Measurements from ENCODE around the gene CYSTM1.

Gene CYSTM1

DNA sequence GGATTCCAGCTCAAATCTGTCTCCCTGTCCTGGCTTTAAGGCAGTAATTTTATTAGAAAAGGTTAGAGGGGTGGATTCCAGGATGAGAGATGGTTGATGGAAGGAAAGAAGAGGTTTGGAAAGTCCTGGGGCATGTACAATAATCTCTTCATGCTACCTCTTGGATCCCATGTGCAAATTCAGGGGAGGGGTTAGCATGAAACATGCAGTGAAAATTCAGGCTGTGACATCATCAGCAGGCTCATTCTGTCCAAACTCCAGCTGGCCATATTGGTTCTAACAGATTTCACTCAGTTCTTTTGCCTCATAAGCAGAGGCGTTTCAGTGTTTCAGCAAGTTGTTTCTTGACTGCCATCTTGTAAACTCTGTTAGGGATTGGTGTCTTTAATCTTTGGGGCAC is 55.4 kb downstream of the CYSTM1 start:
- TF ChIP-seq, protein P1, sequence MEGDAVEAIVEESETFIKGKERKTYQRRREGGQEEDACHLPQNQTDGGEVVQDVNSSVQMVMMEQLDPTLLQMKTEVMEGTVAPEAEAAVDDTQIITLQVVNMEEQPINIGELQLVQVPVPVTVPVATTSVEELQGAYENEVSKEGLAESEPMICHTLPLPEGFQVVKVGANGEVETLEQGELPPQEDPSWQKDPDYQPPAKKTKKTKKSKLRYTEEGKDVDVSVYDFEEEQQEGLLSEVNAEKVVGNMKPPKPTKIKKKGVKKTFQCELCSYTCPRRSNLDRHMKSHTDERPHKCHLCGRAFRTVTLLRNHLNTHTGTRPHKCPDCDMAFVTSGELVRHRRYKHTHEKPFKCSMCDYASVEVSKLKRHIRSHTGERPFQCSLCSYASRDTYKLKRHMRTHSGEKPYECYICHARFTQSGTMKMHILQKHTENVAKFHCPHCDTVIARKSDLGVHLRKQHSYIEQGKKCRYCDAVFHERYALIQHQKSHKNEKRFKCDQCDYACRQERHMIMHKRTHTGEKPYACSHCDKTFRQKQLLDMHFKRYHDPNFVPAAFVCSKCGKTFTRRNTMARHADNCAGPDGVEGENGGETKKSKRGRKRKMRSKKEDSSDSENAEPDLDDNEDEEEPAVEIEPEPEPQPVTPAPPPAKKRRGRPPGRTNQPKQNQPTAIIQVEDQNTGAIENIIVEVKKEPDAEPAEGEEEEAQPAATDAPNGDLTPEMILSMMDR (IDR thresholded peaks at IDR 0.05; ENCODE audit: low read length) = no peak
- no peak for TF ChIP-seq EZH2 (IDR thresholded peaks at IDR 0.05; ENCODE audit: borderline replicate concordance, low read length)
- Histone ChIP-seq H4K20me1 (ENCODE audit: insufficient read depth, low read length) (no peaks in the 10 kb centered on the region), H2AFZ (ENCODE audit: low read length) (no peak overlapping the region), H3K9me3 (ENCODE audit: low read length) (no peaks in the 10 kb centered on the region), H3K36me3 (ENCODE audit: insufficient read depth, low read length) (no peaks in the 10 kb centered on the region; the same call in 1 of the 2 replicates), H3K79me2 (ENCODE audit: insufficient read depth, low read length) (no peaks in the 10 kb centered on the region), H3F3A (ENCODE audit: insufficient read depth, low read length) (no peaks in the 10 kb centered on the region), H3K27me3 (ENCODE audit: insufficient read depth, low read length) (no peaks in the 10 kb centered on the region), H3K4me2 (ENCODE audit: low read length) (no peak overlapping the region), H3K27ac (ENCODE audit: low read depth, low read length, poor library complexity, severe bottlenecking) (no peak overlapping the region), H3K4me1 (ENCODE audit: insufficient read depth, low read length, severe bottlenecking) (no peaks in the 10 kb centered on the region), H3K9me2 (ENCODE audit: low read depth, low read length) (no peaks in the 10 kb centered on the region), H3K9ac (ENCODE audit: low read length) (no peak overlapping the region), H3K4me3 (ENCODE audit: low read depth, low read length, poor library complexity, severe bottlenecking) (no peak overlapping the region)

DNA sequence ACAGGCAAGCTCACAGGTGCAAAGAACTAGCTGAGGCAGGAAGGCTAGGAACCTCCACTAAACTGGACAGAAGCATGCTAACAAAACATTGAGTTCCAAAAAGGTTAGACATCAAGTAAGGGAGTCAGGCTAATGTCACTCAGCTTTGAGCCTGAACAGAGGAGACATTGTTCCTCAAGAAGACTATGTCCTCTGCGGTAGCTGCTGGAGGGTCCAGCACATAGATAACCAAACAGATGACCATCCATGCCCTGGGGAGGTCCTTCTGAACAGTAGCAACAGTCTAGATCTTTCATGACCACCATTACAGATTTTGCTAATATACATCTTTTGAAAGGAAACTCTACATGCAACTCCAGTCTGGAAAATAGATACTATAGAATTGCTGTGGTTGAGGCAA is 57.7 kb downstream of the CYSTM1 start:
- Histone ChIP-seq H3F3A (ENCODE audit: insufficient read depth, low read length) (no peaks in the 10 kb centered on the region), H3K9ac (ENCODE audit: low read length) (no peak overlapping the region), H3K79me2 (ENCODE audit: insufficient read depth, low read length) (no peaks in the 10 kb centered on the region), H3K4me1 (ENCODE audit: insufficient read depth, low read length, severe bottlenecking) (no peaks in the 10 kb centered on the region), H3K4me2 (ENCODE audit: low read length) (no peak overlapping the region), H3K27ac (ENCODE audit: low read depth, low read length, poor library complexity, severe bottlenecking) (no peak overlapping the region), H2AFZ (ENCODE audit: low read length) (no peak overlapping the region), H3K27me3 (ENCODE audit: insufficient read depth, low read length) (no peaks in the 10 kb centered on the region), H3K36me3 (ENCODE audit: insufficient read depth, low read length) (no peaks in the 10 kb centered on the region; the same call in 1 of the 2 replicates), H4K20me1 (ENCODE audit: insufficient read depth, low read length) (no peaks in the 10 kb centered on the region), H3K9me2 (ENCODE audit: low read depth, low read length) (no peaks in the 10 kb centered on the region), H3K4me3 (ENCODE audit: low read depth, low read length, poor library complexity, severe bottlenecking) (no peak overlapping the region), H3K9me3 (ENCODE audit: low read length) (no peaks in the 10 kb centered on the region)
- no peak for TF ChIP-seq EZH2 (IDR thresholded peaks at IDR 0.05; ENCODE audit: borderline replicate concordance, low read length)
- TF ChIP-seq, protein P1 (IDR thresholded peaks at IDR 0.05; ENCODE audit: low read length) = no peak

DNA sequence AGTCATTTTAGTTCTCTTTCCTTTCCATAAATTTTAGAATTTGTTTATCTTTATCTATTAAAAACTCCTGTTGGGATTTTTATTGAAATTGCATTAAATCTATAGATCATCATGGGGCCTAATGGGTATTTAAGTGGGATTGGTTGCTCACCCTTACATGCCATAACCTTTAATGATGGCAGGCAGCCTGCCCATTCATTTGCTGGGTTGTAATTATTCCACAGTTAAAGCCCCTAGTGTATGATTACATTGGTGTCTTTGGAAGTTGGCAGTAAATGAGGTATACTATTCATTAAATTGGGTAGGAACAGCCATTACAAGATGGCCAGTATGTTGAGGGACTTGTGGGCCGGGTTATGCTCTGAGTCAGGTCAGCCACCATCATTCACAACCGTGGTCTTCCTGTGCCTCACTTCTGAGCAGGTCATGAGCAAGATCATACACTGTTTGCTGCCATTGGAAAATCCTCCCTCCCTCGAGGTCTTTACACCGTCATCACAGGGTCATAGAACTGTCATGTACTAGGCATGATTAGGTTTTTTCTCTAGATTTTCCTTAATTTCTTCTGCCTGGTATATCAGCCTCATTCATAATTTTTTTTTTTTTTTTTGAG is 59.5 kb downstream of the CYSTM1 start:
- Histone ChIP-seq H3K9me3 (ENCODE audit: low read length) (no peaks in the 10 kb centered on the region), H3K4me1 (ENCODE audit: insufficient read depth, low read length, severe bottlenecking) (no peaks in the 10 kb centered on the region), H3K27ac (ENCODE audit: low read depth, low read length, poor library complexity, severe bottlenecking) (no peak overlapping the region), H3F3A (ENCODE audit: insufficient read depth, low read length) (no peaks in the 10 kb centered on the region), H2AFZ (ENCODE audit: low read length) (no peak overlapping the region), H3K4me2 (ENCODE audit: low read length) (no peak overlapping the region), H4K20me1 (ENCODE audit: insufficient read depth, low read length) (no peaks in the 10 kb centered on the region), H3K9me2 (ENCODE audit: low read depth, low read length) (no peaks in the 10 kb centered on the region), H3K79me2 (ENCODE audit: insufficient read depth, low read length) (no peaks in the 10 kb centered on the region), H3K9ac (ENCODE audit: low read length) (no peak overlapping the region), H3K4me3 (ENCODE audit: low read depth, low read length, poor library complexity, severe bottlenecking) (no peak overlapping the region), H3K36me3 (ENCODE audit: insufficient read depth, low read length) (no peaks in the 10 kb centered on the region; the same call in 1 of the 2 replicates), H3K27me3 (ENCODE audit: insufficient read depth, low read length) (no peaks in the 10 kb centered on the region)
- TF ChIP-seq, protein P1 (IDR thresholded peaks at IDR 0.05; ENCODE audit: low read length) = no peak
- TF ChIP-seq EZH2 (IDR thresholded peaks at IDR 0.05; ENCODE audit: borderline replicate concordance, low read length) = no peak

Data from OCI-LY1 (cell line).